HG03460 (cell line): Measurements from ENCODE around the gene MAST2.
"Not testable (repeated sequence)": the region's sequence is repeated elsewhere in the genome, so short reads cannot be mapped to it uniquely, and the experiment has no call there.

Experiments
- ATAC-seq: cut with Tn5 transposase; IDR thresholded peaks from one replicate; pipeline ENCODE4 v1.9.1; 2021; ENCODE audit not compliant: unreplicated experiment

The MAST2 gene

DNA sequence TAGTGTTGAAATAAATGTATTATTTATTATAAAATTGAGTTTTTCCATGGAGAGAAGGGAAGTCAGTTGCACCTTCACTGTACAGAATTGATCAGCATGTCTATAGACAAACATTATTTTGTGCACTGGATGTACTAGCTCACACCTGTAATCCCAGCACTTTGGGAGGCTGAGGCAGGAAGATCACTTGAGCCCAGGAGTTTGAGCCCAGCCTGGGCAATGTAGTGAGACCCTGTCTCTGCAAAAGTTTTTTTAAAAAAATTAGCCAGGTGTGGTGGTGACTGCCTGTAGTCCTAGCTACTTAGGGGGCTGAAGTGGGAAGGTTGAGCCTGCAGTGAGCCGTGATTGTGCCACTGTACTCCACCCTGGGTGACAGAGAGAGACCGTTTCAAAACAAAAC lies 87.7 kb downstream of the MAST2 start:
- no peak for ATAC-seq

DNA sequence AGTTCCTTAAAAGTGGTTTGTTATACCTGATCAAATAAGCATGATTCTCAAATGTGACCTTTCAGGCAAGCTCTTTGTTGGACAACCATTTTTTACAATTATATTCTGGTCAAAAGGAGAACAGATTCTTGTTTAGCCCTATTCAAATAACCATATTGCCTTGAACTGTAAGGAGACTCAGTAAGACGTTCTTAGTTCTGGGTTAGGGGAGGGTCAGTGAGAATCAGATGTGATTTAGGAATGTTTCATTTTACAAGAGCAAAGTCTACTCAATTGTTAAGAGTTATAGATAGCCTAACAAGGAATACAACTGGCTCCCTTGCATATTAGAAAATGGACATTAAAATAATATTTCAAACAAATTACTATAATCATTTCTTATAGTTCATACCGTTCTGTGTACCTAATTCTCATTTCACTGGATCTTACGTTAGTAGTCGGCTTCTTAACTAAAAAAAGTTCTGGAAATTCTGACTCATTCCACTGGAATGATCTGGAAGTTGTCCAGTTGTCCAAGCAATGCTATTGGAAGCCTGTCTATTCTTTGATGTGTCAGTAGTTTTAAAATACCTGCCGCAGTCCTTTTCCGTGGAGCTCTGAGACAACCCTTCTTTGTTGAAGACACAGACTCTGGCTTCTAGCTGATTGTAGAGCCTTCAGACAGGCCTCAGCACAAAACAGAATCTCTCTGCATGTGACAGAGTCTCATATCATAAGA lies 88.8 kb downstream of the MAST2 start:
- ATAC-seq, result no peak

DNA sequence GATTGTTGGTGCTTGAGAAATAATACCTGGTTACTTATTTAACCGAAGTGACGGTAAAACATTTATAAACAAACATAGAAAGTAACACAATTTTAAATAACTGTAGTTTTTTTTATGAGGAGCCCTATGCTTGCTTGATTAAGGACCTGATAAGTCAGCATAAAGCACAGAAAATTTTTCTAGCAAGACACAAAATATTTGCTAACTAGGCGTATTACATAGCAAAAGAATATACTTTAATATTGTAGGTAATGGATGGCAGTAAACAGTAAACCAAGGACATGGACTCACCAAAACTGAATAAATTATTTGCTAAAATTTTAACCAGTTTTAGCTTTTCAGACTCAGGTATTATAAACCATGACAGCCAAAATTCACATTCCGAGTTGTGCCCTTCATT lies 90.9 kb downstream of the MAST2 start:
- no peak for ATAC-seq

DNA sequence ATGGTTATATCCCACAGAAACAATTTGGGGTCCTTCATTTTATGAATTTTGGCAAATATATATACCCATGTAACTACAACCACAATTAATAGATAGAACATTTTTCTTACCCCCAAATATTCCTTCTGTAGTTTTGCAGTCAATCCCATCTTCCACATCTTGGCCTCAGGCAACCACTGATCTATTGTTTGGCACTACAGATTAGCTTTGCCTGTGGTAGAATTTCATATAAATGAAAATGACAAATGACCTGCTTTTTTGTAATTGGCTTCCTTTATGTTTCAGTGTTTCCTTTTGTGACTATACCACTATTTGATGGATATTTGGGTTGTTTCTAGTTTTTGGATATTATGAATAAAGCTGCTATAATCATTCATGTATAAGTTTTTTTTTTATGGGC lies 91.5 kb downstream of the MAST2 start:
- no peak for ATAC-seq

DNA sequence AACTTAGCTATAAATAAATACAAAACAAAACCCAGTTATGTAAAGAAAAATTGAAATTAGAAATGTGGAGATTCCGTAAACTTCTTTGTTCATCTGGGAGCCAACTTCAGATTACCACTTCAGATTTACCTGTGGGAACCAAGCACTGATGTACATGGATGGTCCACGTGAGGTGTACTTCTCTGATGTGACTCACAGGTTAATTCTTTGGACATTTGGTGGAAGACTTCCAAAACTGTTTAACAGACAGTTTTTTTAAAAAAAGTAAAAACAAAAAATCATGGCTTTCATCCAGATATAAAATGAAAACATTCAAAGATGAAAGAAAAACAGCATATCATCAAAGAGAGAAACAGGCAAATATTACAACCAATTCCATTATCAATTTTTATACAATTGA lies 92.0 kb downstream of the MAST2 start:
- ATAC-seq, result no peak

DNA sequence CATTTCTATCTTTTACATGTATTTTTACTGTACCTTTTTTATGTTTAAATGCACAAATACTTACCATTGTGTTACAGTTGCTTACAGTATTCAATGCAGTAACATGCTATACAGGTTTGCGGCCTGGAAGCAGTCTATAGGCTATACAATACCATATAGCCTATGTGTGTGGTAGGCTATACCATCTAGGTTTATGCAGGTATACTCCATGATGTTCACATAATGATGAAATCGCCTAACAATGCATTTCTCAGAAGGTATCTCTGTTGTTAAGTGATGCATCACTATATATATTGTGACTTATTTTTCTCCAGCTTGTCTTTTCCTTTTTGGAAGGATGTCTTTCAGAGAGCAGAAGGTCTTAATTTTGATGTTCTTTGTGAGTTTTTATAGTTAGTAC lies 103.5 kb downstream of the MAST2 start:
- ATAC-seq, result no peak

DNA sequence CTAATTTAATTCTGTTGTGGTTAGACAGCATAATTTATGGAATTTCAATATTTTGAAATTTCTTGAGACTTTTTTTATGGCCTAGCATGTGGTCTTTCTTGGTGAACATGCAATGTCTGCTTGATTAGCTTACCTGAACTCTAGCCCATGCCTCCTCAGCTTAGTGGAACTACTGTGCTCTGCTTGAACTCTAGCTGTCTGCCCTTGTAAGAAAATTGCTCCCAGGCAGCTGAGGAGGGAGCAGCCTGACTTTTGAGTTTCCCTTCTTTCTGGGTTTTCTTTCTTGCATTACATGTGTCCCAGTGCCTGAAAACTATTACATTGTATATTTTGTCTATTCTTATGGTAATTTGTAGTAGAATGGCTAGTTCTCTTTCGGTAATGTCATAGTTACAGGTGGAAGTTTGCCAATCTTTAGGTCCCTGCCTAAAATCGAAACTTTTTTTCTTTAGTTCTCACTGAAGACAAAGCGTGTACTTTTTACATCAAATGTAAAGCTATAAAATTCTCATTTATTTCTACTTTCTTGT lies 105.3 kb downstream of the MAST2 start:
- no peak for ATAC-seq

DNA sequence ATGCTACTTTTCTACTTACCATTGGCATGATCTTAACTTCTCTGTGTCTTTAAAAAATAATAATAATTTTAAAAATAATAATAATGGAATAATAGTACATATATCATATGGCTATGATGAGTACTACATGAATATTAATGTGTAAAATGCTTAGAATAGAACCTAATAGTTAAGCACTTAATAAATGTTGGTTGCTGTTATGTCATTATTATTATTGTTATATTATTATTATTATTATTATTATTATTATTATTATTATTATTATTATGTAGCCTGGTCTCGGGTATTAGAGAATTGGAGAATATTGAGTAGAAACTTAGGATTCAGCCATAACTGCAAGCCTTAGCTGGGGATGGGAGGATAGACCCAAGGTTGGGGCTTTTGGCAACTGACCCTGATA lies 108.2 kb downstream of the MAST2 start:
- no peak for ATAC-seq

DNA sequence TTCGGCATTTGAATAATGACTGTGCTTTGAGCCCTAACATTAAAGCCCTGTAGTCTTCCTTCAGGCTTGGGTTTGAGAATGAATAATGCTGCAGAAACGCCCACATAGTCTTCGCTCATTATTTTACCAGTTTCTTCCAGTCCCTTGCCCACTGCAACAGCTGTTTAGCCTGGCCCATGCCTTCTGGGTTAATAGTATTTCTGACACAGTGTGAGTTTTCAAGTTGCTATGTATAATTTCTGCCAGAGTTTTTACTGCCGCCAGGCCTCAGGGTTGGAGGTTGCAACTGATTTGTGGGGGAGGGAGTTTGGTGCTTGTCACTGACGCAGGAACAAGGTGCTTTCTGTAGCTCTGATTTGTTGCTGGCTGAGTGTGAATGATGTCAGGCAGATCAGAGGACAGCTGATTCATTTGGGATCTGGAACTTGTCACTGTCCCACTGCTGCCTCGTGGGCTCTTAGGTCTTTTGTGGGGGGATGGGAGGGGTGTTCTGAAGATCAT lies 109.8 kb downstream of the MAST2 start:
- ATAC-seq, result no peak

DNA sequence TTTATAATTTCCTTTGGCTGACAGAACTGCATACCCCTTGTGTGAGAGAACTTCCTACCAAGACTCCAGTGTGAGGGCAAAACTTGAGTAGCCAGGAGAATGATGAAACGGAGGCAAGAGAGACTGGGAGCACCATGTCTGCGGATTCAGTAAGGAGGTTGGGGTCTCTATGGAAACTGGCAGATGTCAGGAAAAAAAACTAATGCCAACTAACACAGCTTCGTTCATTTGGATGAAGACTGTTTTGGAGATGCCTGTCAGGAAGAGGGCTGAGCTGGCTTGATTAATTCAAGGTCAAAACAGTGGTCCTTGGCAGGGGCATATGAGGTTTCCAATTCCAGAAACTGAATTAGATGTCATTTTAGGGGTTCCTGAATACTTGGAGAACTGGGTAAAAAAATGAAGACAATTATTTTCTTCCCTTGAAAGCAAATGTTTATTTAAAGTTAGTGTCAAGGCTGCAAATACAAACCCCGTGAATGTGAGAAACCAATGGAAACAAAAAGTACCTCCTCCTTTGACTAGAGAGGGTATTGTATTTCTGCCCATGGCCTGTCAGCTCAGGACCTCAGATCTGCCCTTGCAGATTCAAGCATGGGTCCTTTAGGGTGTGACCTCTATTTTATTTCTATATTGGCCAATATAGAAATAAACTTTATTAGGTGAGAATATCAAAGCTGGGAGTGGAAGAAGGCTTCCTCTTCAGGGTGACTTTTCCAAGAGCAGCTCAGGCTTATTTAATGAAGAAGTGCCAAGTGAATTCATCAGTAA lies 110.5 kb downstream of the MAST2 start:
- ATAC-seq, result no peak

DNA sequence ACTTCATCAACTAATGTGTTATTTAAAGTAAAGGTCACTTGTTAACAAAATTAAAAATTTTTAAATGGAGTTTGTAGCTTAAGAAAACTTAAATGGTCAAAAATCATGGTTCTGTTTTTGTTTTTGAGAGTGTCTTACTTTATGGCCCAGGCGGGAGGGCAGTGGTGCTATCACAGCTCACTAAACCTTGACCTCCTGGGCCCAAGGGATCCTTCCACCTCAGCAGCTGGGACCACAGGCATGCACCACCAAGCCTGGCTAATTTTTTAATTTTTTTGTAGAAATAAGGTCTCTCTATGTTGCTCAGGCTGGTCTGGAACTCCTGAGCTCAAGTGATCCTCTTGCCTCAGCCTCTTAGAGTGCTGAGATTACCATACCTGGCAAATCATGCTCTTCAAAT lies 111.4 kb downstream of the MAST2 start:
- no peak for ATAC-seq

DNA sequence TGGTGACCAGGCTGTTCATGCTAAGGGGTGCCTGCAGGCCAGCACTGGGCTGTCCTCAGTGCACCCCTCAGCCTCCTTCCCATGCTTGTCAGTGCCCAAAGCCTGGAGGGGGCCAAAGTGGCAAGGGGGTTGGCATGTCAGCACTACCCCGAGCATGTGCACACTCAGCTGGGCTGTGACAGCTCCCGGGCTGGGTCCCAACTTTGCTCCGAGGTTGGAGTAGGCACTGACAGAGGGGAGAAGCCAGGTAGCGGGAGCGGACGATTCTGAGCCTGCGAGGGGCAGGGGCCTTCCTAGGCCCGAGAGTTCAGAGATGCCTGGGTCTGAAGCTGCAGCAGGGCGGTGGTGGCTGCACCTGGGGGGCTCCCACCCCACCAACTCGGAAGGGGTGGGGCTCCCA lies 119.0 kb downstream of the MAST2 start:
- ATAC-seq, result no peak

DNA sequence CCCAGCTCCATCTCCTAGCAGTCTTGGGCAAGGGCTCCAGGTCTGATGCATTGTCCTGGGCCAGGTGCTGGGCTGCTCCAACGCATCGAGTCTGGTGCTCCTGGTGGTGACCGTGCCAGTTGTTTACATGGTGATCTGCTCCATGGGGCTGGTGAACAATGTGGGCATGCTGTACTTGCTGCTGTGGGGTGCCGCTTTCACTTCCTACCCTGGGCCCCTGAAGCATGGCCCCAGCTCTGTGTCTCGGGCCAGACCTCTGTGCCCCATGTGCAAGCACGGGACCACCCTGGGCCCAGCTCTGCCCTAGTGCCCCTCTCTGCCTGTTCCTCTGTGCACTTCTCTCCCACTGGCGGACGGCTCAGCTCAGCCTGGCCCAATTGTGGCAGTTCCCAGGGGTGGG lies 119.4 kb downstream of the MAST2 start:
- no peak for ATAC-seq

DNA sequence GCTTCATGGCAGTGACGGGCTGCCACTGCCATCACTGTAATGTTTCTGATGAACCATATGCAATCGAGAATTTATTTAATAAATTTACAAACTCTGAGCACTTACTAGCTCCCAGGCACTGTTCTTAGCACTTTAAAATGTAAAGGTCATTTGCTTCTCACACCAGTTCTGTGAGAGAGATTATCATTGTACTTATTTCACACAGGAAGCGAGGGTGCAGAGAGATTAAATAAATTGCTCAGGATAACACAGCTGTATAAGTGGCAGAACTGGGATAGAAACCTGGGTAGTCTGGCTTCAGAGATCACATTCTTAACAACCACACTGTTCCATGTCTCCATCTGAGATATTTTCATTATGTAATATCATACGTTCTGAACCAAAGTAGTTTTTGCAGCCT lies 119.9 kb downstream of the MAST2 start:
- no peak for ATAC-seq

DNA sequence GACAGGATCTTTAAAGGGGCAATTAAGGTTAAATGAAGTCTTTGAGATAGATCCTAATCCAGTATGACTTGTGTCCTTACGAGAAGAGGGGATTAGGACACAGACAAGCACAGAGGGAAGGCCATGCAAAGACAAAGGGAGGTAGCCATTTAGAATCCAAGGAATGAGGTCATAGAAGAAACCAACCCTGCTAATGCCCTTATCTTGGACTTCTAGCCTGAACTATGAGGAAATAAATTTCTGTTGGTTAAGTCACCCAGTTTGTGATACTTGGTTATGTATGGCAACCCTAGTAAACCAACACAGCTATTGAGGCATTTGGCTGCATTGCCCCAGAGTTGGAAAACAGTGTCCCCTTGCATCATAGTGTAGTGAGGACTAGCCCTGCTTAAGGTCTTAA lies 121.3 kb downstream of the MAST2 start:
- no peak for ATAC-seq

DNA sequence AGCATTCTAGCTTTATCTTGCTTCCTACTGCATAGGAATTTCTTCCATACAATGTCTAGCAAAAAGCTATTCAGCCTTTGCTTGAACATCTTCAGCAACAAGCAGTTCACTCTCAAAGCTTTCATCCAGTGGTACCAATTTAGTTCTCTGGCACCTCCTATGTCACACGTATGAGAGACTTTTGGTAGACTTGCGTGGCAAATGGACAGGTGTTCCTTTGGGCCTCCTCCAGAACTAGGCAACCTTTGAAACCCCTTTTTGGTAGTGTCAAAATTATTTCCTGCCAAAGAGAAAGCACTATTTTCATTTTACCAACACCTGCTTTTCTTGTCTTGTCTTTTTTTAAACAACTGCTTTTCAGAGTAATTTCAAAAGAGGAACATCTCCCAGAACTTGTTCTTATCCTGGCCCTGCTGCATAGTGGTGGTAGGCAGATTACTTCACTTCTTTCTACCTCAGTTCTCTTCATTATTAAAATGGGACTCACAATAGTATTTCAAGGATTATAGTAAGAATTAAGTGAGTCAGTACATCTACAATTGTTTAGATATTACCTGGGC lies 122.4 kb downstream of the MAST2 start:
- no peak for ATAC-seq

DNA sequence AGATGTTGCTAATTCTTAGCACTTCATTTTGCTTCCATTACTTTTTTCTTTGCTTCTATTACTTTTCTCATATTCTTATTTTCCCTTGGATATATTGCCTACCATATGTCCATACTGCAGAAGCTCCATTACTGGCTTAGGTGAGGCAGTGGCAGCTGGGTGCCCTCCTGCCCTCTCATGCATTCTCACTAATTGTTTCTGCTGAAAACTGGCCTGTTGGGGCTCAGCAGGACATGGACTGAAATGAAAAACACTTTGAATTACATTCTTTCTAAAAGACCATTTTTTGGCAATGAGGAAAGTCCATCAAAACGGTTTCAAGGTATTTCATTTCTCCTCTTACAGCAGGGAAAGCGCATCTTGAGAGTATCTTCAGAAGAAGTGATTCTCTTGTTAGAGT lies 122.9 kb downstream of the MAST2 start:
- no peak for ATAC-seq

DNA sequence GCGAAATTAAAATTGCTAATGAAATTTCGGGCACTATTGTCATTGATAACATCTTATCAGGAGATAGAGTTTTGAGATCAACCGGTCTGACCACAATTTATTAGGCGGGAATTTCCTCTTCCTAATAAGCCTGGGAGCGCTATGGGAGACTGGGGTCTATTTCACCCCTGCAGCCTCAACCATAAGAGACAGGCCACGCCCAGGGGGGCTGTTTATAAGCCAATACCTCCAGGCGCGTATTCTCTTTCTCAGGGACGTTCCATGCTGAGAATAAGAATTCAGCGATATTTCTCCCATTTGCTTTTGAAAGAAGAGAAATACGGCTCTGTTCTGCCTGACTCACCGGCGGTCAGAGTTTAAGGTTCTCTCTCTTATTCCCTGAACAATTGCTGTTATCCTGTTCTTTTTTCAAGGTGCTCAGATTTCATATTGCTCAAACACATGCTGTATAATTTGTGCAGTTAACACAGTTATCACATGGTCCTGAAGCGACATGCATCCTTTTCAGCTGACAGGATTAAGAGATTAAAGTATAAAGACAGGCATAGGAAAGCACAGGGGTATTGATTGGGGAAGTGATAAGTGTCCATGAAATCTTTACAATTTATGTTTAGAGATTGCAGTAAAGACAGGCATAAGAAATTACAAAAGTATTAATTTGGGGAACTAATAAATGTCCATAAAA lies 124.0 kb downstream of the MAST2 start:
- not testable (repeated sequence) for ATAC-seq

DNA sequence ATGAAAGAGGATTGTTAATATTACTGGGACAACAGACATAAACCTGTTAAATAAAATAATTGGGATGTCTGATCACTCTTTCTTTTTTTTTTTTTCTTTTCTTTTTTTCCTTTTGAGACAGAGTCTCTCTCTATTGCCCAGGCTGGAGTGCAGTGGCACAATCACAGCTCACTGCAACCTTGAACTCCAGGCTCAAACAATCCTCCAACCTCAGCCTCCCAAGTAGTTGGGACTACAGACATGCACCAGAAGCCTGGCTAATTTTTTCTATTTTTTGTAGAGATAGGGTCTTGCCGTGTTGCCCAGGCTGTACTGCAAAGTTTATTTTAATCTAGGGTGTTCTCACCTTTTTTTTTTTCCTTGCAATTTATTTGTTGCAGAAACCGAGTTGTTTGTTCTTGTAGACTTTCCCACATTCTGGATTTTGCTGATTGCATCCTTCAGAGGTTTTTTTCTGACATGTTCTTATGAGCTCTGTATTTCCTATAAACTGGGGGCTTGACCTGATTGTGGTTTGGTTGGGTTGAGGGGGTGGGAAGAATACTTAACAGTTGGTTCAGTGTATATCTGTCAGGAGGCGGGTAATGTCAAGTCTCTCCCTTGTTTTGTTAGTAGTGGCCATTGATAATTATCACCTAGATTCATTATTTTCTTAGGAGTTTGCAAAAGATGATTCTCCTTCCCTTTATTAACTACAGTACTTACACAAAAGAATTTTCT lies 125.2 kb downstream of the MAST2 start:
- ATAC-seq, result no peak

DNA sequence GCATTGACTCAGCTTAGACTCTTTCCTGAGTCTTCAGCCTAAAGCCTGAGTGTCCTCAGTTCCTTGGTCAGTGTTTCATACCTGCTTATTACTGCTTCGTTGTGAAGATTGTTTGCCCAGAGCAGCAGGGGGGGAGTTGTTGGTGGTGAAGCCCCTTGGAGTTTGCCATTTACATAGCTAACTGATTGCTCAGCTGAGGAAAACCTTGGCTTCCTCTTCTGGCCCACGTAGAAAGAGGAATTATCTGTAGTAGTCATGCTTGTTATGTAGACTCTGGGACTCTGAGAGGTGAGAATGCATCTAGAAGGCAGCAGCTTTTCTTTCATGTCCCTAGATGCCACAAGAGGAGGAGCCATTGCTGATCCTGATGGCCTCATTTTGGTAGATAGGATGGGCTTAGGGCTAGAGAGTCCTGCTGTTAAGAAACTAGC lies 125.9 kb downstream of the MAST2 start:
- no peak for ATAC-seq
